Sigmoid colon (tissue), 4 donors: ENCODE results near the gene RBM39.

Source experiments
- EP300 ChIP-seq, 4 donors: sonication (generic); formaldehyde crosslinking; IDR thresholded peaks; one replicate each; pipeline ENCODE4 v1.6.1; 2017; ENCODE audit warnings: antibody characterized with exemption in 4 of 4
- POLR2A ChIP-seq, 2 donors: fragments of 450-650 bp; IDR thresholded peaks; one replicate each; pipeline ENCODE4 v1.6.1; 2016; ENCODE audit warnings: antibody characterized with exemption in 2 of 2, mild to moderate bottlenecking in 2 of 2, moderate library complexity in 2 of 2
- POLR2AphosphoS5 ChIP-seq, 4 donors: sonication (generic); formaldehyde crosslinking; IDR thresholded peaks; one replicate each; pipeline ENCODE4 v1.6.1; 2017; ENCODE audit warnings: antibody characterized with exemption in 4 of 4
- TF ChIP-seq, protein P1 (sequence below), 4 experiments: fragments of 450-650 bp in 3 of 4; fragments of 200-600 bp in 1 of 4; IDR thresholded peaks; one replicate each; pipeline ENCODE4 v1.5.1; 2016 to 2019; ENCODE audit warnings: antibody characterized with exemption in 4 of 4, mild to moderate bottlenecking in 3 of 4, moderate library complexity in 2 of 4

DNA sequence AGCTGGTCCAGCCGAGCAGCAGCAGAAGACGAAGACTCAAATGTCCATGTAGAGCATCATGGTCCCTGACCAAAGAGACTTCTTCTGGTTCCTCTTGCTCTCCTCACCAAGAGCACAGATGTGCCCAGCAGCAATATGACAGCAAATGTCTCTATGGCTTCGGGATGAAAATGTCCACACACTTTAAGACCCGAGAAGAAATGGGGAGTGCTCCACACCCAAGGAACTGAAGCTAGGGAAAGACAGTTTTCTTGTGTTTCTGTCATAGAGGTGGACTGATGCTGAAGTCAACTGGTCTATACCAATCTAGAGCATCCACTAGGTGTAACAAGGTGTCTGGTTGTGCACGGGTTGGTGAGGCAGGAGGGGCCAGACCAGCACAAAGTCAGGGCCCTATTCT, 72.8 kb downstream of the RBM39 start:
- TF ChIP-seq, protein P1, sequence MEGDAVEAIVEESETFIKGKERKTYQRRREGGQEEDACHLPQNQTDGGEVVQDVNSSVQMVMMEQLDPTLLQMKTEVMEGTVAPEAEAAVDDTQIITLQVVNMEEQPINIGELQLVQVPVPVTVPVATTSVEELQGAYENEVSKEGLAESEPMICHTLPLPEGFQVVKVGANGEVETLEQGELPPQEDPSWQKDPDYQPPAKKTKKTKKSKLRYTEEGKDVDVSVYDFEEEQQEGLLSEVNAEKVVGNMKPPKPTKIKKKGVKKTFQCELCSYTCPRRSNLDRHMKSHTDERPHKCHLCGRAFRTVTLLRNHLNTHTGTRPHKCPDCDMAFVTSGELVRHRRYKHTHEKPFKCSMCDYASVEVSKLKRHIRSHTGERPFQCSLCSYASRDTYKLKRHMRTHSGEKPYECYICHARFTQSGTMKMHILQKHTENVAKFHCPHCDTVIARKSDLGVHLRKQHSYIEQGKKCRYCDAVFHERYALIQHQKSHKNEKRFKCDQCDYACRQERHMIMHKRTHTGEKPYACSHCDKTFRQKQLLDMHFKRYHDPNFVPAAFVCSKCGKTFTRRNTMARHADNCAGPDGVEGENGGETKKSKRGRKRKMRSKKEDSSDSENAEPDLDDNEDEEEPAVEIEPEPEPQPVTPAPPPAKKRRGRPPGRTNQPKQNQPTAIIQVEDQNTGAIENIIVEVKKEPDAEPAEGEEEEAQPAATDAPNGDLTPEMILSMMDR (IDR thresholded peaks at IDR 0.05), result no peak
- TF ChIP-seq POLR2A (IDR thresholded peaks at IDR 0.05) (no peak), POLR2AphosphoS5 (IDR thresholded peaks at IDR 0.05) (no peak), EP300 (IDR thresholded peaks at IDR 0.05) (no peak)
